Astrocyte (in vitro differentiated cells and primary cell): ENCODE data around the gene JAZF1. TPM values are rescaled to one million over a fixed set of nuclear protein-coding genes. Genes with fewer than 3 reads are reported as not detected.

Experiments used
- DNase-seq: peaks from one replicate; pipeline ENCODE4 v3.0.0-alpha.2; 2010; ENCODE audit warnings: low read depth
- FAIRE-seq: peaks from 2 replicates; lab custom pipeline; 2011; peaks lifted over from hg19 to GRCh38; lab: Jason Lieb, UNC
- H2AFZ ChIP-seq: 2 replicates; pipeline ENCODE4 v1.6.0; 2012; ENCODE audit warnings: low read depth, low read length, inconsistent platforms
- H3K27ac ChIP-seq: 2 replicates; pipeline ENCODE4 v1.5.1; 2011; ENCODE audit warnings: low read depth, low read length, inconsistent platforms
- H3K27me3 ChIP-seq: 2 replicates; pipeline ENCODE4 v1.6.0; 2011; ENCODE audit warnings: low read length, inconsistent platforms; ENCODE audit not compliant: insufficient read depth
- H3K36me3 ChIP-seq: 2 replicates; pipeline ENCODE4 v1.5.1; 2011; ENCODE audit warnings: low read length, inconsistent platforms; ENCODE audit not compliant: insufficient read depth
- H3K4me1 ChIP-seq: 2 replicates; pipeline ENCODE4 v1.5.1; 2011; ENCODE audit warnings: low read length, inconsistent platforms; ENCODE audit not compliant: insufficient read depth
- H3K4me2 ChIP-seq: 2 replicates; pipeline ENCODE4 v1.6.0; 2012; ENCODE audit warnings: low read length, inconsistent platforms
- H3K4me3 ChIP-seq: 2 replicates; pipeline ENCODE4 v1.5.1; 2011; ENCODE audit warnings: low read depth, mild to moderate bottlenecking, low read length, inconsistent platforms; ENCODE audit not compliant: insufficient read depth
- H3K79me2 ChIP-seq: 2 replicates; pipeline ENCODE4 v1.6.0; 2012; ENCODE audit warnings: mild to moderate bottlenecking, low read length, inconsistent platforms; ENCODE audit not compliant: insufficient read depth
- H3K9ac ChIP-seq: 2 replicates; pipeline ENCODE4 v1.6.0; 2012; ENCODE audit warnings: mild to moderate bottlenecking, low read length, inconsistent platforms
- H3K9me3 ChIP-seq: 2 replicates; pipeline ENCODE4 v1.5.1; 2012; ENCODE audit warnings: low read depth, mild to moderate bottlenecking, low read length, inconsistent platforms; ENCODE audit not compliant: insufficient read depth
- H4K20me1 ChIP-seq: 2 replicates; pipeline ENCODE4 v1.6.0; 2012; ENCODE audit warnings: low read length, inconsistent platforms; ENCODE audit not compliant: insufficient read depth
- H3K27ac Mint-ChIP-seq: one replicate; pipeline ENCODE4 v1.8.0; 2021; ENCODE audit warnings: mild to moderate bottlenecking, mixed read lengths; ENCODE audit not compliant: unreplicated experiment
- H3K27me3 Mint-ChIP-seq: one replicate; pipeline ENCODE4 v1.8.0; 2021; ENCODE audit warnings: low read depth, mixed read lengths; ENCODE audit not compliant: unreplicated experiment
- H3K36me3 Mint-ChIP-seq: one replicate; pipeline ENCODE4 v1.8.0; 2021; ENCODE audit warnings: low read depth, mixed read lengths; ENCODE audit not compliant: unreplicated experiment
- H3K4me1 Mint-ChIP-seq: one replicate; pipeline ENCODE4 v1.8.0; 2021; ENCODE audit warnings: low read depth, mixed read lengths; ENCODE audit not compliant: unreplicated experiment
- H3K4me3 Mint-ChIP-seq: one replicate; pipeline ENCODE4 v1.8.0; 2021; ENCODE audit warnings: mild to moderate bottlenecking, moderate library complexity, mixed read lengths; ENCODE audit not compliant: unreplicated experiment
- H3K9me3 Mint-ChIP-seq: one replicate; pipeline ENCODE4 v1.8.0; 2021; ENCODE audit warnings: mild to moderate bottlenecking, mixed read lengths; ENCODE audit not compliant: unreplicated experiment
- EZH2 ChIP-seq: IDR thresholded peaks from 2 replicates; pipeline ENCODE4 v1.6.1; 2012; ENCODE audit warnings: mild to moderate bottlenecking, low read length, inconsistent platforms; ENCODE audit not compliant: insufficient read depth
- total RNA-seq: library from RNA; stranded (reverse); gene quantifications from 2 replicates; pipeline ENCODE4 v1.2.1, GENCODE V29; 2021
- TF ChIP-seq, protein P1 (sequence below): IDR thresholded peaks from 2 replicates; pipeline ENCODE4 v1.5.1; 2011; ENCODE audit warnings: low read depth, mild to moderate bottlenecking, inconsistent platforms, low read length, moderate library complexity; ENCODE audit not compliant: insufficient read depth

The JAZF1 gene
- total RNA-seq, 1 donor from 2014 or later = 20.1 TPM

DNA sequence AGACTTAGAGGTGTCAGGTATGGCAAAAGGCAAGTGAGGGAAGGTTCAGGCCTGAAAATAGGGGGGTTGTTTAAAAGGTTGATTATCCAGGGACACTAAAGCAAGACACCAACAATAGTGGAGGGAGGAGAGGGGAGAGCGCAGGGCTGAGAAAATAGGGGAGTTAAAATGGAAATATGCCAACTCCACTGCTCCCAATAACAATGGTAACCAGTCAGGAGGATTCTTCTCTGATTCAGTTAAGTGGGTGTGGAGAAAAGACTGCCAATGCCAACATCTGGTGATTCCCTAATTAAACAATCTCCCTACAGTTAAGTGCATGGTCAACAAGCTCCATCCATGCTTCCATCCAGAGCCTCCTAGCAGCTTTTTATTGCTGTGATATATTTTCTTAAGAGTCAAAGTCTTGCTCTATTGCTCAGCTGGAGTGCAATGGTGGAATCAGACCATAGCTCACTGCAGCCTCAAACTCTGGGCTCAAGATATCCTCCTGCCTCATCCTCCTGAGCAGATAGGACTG is 183.3 kb downstream of the JAZF1 start:
- Histone ChIP-seq H3K4me2 (no peak overlapping the region), H3K36me3 (no peaks in the 10 kb centered on the region), H3K27ac (no peak overlapping the region), H3K79me2 (peaks cover 4% of the 10 kb centered on the region), H3K4me1 (peaks cover 10% of the 10 kb centered on the region), H4K20me1 (peaks cover 50% of the 10 kb centered on the region), H2AFZ (no peak overlapping the region), H3K4me3 (no peak overlapping the region), H3K9me3 (no peaks in the 10 kb centered on the region), H3K27me3 (no peaks in the 10 kb centered on the region), H3K9ac (no peak overlapping the region)
- H3K27me3 Mint-ChIP-seq = no peaks in the 10 kb centered on the region
- FAIRE-seq (no peak), DNase-seq (no peak)
- peaks cover 11% of the 10 kb centered on the region for H3K4me1 Mint-ChIP-seq
- no peak overlapping the region for H3K27ac Mint-ChIP-seq
- H3K36me3 Mint-ChIP-seq = no peaks in the 10 kb centered on the region
- TF ChIP-seq, protein P1, sequence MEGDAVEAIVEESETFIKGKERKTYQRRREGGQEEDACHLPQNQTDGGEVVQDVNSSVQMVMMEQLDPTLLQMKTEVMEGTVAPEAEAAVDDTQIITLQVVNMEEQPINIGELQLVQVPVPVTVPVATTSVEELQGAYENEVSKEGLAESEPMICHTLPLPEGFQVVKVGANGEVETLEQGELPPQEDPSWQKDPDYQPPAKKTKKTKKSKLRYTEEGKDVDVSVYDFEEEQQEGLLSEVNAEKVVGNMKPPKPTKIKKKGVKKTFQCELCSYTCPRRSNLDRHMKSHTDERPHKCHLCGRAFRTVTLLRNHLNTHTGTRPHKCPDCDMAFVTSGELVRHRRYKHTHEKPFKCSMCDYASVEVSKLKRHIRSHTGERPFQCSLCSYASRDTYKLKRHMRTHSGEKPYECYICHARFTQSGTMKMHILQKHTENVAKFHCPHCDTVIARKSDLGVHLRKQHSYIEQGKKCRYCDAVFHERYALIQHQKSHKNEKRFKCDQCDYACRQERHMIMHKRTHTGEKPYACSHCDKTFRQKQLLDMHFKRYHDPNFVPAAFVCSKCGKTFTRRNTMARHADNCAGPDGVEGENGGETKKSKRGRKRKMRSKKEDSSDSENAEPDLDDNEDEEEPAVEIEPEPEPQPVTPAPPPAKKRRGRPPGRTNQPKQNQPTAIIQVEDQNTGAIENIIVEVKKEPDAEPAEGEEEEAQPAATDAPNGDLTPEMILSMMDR = no peak
- no peaks in the 10 kb centered on the region for H3K9me3 Mint-ChIP-seq
- no peak overlapping the region for H3K4me3 Mint-ChIP-seq

DNA sequence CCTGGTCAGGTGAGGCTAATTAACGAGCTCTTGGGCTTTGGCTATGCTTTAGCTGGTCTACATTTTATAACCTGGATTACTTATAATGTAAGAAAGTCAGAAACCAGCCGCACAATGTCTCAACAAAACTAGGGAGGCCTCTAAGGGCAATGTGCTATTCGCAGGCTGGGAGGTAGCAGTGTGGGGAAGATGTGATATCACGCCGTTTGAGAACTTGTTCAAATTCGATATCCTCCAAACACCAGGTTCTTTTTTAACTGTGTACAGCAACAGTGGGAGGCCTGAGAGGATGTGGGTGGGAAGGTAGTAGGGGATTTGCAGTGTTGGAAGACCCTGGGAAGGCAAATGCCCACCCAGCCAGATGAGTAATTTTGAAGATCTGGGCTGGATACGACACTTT is 184.5 kb downstream of the JAZF1 start:
- Mint-ChIP-seq H3K27me3 (no peaks in the 10 kb centered on the region), H3K36me3 (no peaks in the 10 kb centered on the region), H3K27ac (no peak overlapping the region), H3K9me3 (no peaks in the 10 kb centered on the region), H3K4me3 (no peak overlapping the region), H3K4me1 (peaks cover 6% of the 10 kb centered on the region)
- Histone ChIP-seq H3K27me3 (no peaks in the 10 kb centered on the region), H4K20me1 (peaks cover 47% of the 10 kb centered on the region), H3K4me2 (no peak overlapping the region), H3K27ac (no peak overlapping the region), H3K36me3 (no peaks in the 10 kb centered on the region), H2AFZ (no peak overlapping the region), H3K9ac (no peak overlapping the region), H3K9me3 (no peaks in the 10 kb centered on the region), H3K4me1 (peaks cover 10% of the 10 kb centered on the region), H3K4me3 (no peak overlapping the region), H3K79me2 (peaks cover 4% of the 10 kb centered on the region)
- no peak for TF ChIP-seq EZH2
- TF ChIP-seq, protein P1 = no peak
- DNase-seq (no peak), FAIRE-seq (no peak)

DNA sequence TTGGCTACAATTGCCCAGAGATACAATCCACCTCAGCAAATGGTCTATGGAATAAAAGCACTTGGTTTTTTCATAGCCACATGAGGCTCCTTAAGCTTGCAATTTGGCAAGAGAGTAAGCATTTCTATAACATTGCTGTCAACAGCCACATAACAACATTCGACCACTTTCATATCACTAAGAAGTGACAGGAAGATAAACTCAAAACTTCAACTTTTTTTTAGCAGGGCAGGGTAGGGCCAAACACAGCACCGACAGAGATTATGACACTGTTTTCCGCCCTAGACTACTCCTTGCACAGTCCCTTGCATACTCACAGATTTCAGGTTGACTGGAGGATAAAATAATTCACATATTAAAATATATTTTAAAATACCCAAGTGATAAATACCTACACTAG is 185.4 kb downstream of the JAZF1 start:
- peak overlapping the region; percentile 26 for H3K4me2 ChIP-seq

More for the DNA sequence above, 185.4 kb downstream of the JAZF1 start:
- no peak overlapping the region for H3K27ac ChIP-seq
- DNase-seq (no peak), FAIRE-seq (no peak)
- no peak overlapping the region for H3K9ac ChIP-seq
- Mint-ChIP-seq H3K9me3 (no peaks in the 10 kb centered on the region), H3K27ac (no peak overlapping the region), H3K4me3 (no peak overlapping the region), H3K27me3 (no peaks in the 10 kb centered on the region), H3K4me1 (peaks cover 6% of the 10 kb centered on the region), H3K36me3 (no peaks in the 10 kb centered on the region)
- H2AFZ ChIP-seq = no peak overlapping the region
- TF ChIP-seq, protein P1 = no peak
- no peak for TF ChIP-seq EZH2
- no peak overlapping the region for H3K4me3 ChIP-seq
- peaks cover 10% of the 10 kb centered on the region for H3K4me1 ChIP-seq
- no peaks in the 10 kb centered on the region for H3K27me3 ChIP-seq
- peaks cover 47% of the 10 kb centered on the region for H4K20me1 ChIP-seq
- no peaks in the 10 kb centered on the region for H3K36me3 ChIP-seq
- H3K79me2 ChIP-seq = peaks cover 4% of the 10 kb centered on the region
- H3K9me3 ChIP-seq = no peaks in the 10 kb centered on the region
